CD1c-positive myeloid dendritic cell (primary cell): Measurements from ENCODE around the gene ATG2A.

Experiments used
- DNase-seq: peaks from one replicate; pipeline ENCODE4 v3.0.0-alpha.2; 2016; ENCODE audit errors: extremely low spot score

The ATG2A gene

DNA sequence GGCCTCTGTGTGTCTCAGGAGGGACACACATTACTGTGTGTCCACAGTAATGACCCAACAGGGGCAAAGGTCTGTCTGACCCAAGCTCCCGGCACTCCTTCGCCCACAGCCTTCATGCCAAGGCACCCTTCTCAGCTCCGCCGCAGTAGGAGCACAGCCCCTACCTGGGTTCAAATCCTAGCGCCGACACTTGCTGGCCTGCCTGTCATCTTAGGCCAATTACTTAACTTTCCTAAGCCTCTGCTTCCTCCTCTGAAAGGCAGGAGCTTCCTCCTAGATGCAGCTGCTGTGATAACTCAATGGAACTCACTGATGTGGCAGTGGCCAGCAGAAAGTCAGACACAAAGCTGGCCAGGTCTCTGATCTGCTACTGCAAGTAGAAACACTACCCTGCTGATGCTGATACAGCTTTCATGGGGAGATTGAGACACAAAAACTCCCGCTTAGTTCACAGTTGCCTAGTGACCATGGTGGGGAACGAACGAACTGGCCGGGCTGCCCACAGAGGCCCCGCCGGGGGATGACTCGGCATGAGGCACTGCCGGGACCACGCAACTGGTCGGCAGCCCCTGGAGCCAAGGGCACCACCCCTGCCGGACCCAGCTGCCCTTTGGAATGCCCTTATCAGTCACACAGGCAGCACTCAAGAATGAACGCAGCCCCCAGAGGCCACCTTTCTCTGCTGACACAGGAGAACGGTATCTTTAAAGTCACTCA, 46.7 kb downstream of the ATG2A start:
- peak; percentile 76 for DNase-seq

DNA sequence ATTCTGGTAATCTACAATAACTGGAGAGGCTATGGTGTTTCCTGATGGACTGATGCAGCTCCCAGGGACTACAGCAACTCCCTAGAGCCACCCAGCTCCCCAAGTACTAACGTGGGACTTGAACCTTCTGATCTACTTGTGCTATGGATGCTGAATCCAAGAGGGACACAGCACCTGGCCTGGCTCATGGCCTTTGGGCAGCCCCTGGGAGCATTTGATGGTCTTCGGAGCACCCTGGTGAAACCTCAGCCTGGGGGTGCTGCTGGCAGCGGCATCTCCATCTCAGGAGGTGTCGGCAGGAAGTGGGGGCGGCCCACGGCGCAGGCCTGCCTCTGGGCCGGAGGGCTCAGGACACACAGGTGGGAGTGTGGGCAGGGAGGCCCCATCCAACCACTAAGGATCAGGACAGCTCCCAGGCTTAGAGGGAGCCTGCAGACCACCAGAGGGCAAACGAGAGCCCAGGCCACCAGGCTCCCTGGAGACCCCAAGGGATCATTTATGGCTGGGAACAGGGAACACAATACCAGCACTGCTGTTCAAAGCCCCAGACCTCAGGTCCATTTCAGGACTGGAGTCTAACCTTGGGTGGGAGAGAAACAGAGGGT, 47.3 kb downstream of the ATG2A start:
- DNase-seq: no peak

DNA sequence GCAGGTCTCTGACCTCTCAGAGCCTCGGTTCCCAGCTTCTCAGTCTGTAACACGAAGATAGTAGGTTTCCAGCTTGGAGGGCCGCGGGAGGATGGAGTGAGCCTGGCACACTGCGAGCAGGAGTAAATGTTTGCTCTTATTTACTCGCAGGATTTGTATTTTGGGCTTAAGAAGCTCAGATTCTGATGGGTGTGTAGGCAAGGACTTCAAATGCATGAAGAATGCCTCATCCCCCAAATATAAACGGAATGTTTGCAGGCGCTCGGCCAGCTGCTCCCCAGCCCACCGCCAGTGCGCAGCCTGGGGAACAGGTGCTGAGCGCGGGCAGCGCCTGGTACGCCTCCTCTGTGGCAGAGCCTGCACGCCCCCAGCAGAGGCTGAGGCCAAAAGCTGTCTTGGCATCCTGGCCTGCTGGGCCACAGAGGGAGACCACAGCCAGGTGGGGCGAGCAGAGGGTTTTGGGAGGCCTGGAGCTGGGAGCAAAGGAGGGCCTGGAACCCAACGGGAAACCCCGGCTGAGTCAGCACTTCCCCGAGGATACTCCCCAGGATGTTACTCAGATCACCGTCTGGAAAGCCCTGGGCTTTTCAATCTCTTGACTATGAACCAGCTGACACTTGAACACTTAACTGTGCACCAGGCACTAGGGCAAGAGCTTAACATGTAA, 48.0 kb downstream of the ATG2A start:
- no peak for DNase-seq

DNA sequence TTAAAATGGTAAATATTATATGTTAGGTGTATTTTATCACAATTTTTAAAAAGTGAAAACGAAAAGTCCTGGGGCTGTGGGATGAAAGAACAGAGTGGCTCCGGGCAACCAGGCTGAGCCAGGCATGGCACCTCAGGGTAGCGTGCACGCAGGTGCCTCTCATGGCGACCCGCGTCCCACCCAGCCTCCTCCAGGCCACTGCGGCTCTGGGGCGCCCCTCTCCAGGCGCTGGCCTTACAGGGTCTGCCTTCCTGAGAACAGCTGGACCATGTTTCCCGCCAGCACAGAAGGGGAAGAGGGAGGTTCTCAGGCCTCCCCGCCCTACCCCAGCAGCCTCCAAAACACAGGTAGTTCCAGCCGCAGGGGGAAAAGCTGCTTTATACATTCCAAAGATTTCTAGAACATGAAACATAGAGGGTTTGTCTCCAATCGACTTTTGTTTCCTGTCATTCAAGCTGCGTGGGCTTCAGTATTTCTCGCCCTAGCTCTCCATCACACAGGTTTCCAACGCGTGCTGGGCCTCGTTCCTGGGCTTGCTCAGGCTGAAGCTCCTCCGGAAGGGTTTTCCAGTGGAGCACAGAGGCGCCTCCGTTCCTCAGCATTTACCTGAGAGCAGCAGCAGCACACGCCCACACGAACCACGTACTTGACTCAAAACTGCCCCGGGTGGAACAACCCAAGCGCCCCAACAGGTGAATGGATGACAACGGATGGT, 49.1 kb downstream of the ATG2A start:
- no peak for DNase-seq

DNA sequence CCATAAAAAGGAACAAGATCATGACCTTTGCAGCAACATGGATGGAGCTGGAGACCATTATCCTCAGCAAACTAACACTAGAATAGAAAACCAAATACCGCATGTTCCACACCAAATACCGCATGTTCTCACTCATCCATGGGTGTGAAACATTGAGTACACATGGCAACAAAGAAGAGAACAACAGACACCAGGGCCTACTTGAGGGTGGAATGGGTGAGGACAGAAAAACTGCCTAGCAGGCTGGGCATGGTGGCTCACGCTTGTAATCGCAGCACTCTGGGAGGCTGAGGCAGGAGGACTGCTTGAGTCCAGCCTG, 50.9 kb downstream of the ATG2A start:
- DNase-seq: no peak

DNA sequence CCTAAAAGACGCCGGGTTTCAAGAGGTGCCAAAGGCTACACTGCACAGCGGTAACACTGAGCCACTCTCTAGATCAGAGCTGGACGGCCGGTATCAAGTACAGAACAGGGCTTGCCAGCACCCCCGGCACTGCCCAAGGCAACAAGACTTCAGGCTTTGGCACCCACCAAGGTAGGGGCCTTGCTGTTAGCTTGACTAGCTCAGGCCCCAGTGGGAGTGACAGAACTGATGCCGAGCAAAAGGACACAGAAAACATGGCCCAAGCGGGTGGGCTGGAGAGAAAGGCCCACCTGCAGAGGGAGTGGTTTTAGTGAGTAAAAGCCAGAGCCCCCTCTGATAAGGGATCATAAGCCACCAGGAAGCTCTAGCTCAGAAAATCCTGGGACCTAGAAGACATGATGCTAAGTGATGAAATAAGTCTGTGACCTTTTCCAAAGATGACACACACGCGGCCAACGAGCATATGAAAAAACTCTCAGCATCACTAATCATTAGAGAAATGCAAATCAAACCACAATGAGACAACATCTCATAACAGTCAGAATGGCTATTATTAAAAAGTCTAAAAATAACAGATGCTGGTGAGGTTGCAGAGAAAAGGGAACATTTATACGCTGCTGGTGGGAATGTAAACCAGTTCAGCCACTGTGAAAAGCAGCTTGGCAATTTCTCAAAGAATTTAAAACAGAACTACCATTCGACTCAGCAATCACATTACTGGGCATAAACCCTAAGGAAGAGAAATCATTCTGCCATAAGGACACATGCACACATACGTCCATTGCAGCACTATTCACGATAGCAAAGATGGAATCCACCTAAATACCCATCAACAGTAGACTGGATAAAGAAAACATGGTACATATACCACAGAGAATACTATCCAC, 51.5 kb downstream of the ATG2A start:
- peak; percentile 74 for DNase-seq

DNA sequence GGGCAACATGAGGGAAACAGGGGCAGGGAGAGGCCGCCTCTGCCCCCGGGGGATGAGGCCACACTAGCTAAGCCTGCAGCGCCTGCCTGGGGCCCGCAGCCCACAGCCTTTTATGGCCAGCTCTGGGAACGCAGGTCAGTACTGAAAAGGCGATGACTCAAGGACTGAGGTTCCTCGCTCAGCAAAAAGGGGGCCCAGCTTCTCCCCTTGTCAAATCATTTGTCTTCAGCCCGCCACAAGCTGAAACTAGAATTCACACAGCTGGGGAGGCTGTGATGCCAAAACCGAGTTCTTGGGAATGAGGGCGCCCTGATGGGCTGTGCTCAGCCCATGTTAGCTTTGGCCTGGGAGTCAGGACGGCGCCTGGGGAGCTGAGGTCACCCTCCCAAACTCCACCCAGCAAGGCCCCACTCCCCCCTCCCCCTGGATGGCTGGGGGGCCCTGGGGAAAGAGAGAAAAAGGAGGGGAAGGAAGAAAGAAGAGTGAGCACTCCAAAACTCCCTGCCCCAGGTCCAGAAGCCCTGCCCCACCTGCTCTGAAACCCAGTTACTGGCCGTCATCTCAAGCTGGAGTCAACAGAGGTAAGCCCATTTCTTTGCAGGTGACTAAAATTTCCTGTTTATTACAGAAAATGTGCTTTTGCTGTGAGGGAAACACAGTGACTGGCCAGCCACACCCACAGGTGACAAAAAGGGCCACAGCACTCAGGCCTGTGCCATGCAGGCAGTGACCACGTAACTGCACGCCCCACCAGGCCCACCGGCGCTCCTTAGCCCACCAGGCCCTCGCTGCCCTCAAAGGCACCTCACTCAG, 52.3 kb downstream of the ATG2A start:
- DNase-seq: peak; percentile 42

DNA sequence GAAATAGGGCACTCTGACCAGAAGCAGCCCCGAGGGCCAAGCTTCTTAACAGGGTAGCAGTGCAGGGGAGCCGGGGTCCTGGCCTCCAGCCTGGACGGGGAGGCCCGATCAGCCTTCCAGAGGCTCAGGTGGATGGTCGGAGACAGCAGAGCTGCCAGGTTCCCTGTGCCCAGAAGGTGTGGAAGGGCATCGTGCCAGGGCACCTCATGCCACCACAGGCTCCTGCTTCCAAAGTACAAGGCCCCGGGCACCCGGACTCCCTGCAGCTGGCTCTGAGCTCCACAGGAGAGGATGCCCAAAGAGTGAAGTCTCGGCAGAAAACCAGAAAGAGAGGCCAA, 52.9 kb downstream of the ATG2A start:
- no peak for DNase-seq

GRCh38 chr11:64863391-64864060, 53.5 kb downstream of the ATG2A start:
- DNase-seq: no peak

DNA sequence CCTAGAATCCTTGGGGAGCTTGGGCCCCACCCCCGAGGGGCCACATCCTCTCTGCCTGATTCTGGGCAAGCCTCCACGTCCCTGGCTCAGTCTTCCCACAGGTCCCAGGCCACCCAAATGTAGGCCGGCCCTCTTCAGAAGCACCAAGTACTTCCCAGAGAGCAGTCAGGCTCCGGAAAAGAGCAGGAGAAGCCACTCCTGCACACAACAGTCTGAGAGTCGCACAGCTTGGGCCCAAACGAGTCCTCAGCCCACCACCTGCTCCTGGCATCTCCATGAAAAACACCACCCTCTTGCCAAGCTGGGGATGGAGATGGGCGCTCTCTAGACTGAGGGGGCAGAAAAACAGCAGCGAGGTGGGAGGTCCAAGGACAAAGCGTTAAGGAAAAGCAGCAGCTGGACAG, 54.0 kb downstream of the ATG2A start:
- DNase-seq: no peak

DNA sequence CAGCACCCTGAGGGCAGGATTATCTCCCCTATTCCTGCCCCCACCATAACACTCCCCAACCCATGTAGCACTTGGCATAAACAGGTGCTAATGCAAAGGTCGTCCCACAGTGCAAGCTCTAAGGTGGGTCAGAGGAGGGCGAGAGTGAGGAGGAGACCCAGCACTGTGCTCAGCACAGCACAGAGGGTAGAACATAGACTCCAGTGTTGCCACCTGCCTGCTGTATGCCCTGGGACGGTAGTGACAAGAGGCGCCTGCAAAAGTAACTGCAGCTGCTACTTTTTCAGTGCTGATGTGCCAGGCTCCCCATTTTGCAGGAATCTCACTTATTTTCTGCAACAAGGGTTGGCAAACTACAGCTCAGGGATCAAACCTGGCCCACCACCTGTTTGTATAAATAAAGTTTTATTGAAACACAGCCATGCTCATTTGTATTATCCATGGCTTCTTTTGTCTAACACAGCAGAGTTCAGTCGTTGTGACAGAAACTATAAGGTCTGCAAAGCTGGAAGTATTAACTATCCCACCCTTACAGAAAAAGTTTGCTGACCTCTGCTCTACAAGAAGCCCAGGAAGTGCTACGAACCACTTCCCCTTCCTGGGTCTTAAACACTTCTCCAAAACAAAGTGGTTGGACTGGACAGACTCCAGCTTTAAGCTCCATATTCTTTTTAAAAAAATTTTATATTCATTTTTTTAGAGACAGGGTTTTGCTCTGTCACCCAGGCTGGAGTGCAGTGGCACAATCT, 55.6 kb downstream of the ATG2A start:
- DNase-seq: peak; percentile 81

DNA sequence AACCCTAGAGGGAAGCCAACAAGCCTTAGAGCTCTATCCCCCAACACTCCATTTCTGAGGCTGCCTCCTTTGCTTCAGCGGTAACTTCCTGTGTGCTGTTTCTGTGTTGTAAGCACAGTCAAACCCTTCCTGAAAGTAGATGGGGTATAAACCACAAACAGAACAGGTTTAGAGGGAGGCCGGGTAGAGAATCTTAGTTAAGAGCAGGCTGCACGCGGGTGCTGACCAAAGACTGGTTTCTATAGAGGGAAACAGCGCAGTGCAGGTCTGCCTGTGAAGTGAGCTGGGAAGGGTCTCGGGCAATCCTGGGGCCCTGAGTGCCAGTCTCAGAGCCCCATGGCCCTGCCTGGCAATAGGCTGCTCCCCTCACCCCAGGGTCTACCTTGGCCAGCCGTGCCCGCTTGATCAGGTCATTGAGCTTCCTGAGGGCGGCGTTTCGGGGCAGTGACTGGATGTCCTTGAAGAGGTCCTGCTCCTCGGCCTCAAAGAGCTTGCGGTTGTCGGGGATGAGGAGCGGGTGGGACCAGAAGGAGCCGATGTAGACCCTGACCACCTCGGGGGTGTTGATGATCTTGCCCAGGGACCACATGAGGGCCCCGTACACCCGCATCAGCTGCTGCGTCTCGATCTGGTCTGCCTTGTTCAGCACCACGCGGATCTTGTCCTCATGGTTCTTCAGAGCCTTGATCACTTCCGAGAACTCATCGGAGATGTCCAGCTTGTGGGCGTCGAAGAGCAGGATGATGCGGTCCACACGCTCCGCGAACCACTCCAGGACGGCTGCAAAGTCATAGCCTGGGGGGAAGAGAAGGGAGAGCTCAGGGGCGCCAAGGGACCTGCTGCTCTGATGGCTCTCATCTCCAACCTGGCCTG, 57.2 kb downstream of the ATG2A start:
- peak; percentile 70 for DNase-seq

- peak; percentile 59 for DNase-seq
Measured at GRCh38 chr11:64858467-64859263, 58.3 kb downstream of the ATG2A start.

- no peak for DNase-seq
Measured at GRCh38 chr11:64857485-64857884, 59.5 kb downstream of the ATG2A start.

DNA sequence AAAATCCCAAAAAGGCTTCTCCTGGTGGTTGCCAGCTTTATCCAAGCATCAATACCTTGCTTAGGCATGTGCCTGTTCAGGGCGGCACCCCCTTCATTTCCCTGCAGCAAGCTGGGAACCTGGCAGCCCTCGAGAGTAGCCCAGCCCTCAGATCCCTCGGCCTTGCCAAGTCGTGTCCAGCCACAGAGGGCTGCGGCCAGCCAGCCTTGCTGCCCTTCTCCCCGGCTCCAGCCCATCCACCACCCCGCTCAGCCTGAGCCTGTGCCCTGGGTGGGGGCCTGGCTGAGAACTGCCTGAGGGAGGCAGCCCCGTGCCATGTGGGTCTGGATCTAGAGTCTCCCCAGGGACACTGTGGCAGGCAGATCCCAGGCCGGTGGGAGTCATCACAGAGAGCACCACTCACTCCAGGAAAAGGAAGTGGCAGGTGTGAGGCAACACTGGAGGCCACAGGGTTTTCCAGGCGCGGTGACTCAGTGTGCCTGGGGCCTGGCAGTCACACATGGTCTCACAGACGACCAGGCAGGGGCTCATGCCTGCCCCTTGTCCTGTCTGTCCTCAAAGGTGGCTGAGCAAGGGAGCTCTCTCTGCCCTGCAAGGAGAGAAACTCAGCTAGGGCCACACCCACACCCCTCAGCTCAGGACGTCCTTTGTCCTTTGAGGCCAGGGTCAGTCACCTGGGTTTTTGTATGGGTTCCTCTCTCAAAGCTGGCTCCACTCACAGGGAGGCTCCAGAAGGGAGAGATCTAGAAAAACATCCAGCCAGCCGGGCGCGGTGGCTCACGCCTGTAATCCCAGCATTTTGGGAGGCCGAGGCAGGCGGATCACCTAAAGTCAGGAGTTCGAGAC, 60.4 kb downstream of the ATG2A start:
- peak; percentile 91 for DNase-seq

- DNase-seq: no peak
Measured at GRCh38 chr11:64855596-64856304, 61.3 kb downstream of the ATG2A start.
